Islet precursor cell (in vitro differentiated cells): Measurements from ENCODE around the gene ABCC6.
"Not testable (repeated sequence)": the region's sequence is repeated elsewhere in the genome, so short reads cannot be mapped to it uniquely, and the experiment has no call there.

Source experiments
- DNase-seq: peaks from one replicate; pipeline ENCODE4 v3.0.0-alpha.2; 2018

The ABCC6 gene

DNA sequence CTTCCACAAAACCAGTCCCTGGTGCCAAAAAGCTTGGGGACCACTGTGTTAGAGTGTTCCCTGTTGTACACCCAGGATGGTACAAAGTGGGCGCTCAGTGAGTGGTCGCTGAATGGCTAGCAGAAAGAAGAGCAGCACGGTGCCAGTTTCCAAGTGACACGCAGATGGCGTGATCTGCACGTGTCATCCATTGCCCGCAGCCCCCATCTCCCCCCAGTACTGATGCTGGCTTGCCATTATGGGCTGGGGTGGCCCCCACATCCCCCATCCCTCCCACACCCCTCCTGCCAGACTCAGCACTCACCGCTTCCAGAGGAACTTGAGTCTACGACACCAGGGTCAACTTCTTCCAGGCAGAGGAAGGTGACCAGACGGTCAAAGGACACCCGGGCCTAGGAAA lies 36.5 kb downstream of the ABCC6 start:
- DNase-seq = no peak

DNA sequence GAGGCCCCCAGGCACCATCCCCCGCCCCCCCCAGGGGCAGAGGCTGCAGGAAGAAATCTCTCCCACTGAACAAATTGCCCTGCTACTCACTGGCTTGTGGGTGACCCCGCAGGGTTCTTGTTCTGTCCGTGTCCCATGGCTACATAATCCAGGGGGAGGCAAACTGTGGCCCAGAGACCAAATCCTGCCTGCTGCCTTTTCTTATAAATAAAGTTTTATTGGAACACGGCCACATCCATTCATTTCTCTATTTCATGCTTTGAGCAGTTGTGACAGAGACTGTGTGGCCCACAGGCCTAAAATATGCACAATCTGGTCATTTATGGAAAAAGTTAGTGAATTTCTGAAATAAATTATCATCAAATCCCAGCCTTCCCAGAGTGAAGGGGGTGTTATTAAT lies 38.2 kb downstream of the ABCC6 start:
- no peak for DNase-seq

DNA sequence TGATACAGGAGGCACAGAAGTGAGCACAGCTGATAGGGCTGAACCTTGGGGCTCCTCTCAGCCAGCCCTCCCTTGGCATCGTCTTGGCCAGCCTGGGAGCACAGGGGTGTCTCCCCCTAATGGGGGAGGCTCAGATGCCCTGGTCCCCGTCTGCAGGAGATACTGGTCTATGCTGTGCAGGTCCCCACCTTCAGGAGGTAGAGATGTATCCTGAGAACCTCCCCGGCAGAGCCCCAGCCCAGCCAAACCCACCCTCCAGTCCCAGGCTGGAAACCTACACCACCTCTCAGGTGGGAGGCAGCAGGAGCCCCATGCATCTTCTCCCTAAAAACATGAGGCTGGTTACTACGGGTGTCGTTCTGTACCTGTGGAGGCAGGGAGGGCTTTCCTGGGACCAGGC lies 38.7 kb downstream of the ABCC6 start:
- no peak for DNase-seq

- DNase-seq = no peak
These were observed 39.7 kb downstream of the ABCC6 start for GRCh38 chr16:16183562-16183961.

- DNase-seq = no peak
These were observed 40.4 kb downstream of the ABCC6 start for GRCh38 chr16:16182918-16183317.

DNA sequence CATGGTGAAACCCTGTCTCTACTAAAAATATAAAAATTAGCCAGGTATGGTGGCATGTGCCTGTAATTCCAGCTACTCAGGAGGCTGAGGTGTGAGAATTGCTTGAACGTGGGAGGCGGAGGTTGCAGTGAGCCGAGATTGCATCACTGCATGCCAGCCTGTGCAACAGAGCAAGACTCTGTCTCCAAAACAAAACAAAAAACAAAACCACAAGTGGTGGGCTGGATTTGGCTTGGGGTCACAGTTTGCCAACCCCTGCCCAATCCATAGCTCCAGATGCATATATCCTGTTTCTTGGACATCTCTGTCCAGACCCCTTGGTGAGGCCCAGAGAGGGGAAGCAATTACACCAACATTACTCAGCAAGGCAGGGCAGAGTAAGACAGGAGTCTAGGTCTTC lies 41.5 kb downstream of the ABCC6 start:
- DNase-seq = not testable (repeated sequence)

DNA sequence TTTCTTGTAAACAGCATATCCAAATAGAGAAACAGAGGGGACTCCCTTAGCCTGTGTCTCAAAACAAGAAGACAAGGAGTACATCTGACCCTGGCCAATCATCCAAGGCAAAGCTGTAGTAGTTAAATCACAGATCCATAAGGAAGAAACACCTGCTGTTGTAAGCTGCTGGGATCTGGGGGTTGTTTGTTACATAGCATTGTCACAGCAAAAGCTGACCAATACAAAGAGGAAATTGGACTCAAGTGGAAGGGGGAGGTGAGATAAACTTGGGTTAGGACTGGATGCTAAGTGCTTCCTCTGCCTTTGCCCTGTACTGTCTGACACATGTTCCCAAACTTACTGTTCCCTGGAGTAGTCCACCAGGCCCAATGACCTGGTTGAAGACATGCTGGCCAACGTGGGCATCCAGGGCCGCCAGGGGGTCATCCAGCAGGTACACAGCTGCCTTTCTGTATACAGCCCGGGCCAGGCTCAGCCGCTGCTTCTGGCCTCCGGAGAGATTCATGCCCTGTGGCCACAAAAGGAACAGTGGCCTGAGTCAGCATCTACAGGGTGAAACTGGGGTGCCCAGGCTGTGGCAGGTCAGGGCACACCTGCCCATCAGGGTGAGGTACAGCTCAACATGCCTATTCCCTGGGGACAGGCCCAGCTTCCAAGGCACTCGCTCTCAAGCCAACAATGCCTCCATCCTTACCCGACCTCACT lies 44.7 kb downstream of the ABCC6 start:
- DNase-seq = no peak

DNA sequence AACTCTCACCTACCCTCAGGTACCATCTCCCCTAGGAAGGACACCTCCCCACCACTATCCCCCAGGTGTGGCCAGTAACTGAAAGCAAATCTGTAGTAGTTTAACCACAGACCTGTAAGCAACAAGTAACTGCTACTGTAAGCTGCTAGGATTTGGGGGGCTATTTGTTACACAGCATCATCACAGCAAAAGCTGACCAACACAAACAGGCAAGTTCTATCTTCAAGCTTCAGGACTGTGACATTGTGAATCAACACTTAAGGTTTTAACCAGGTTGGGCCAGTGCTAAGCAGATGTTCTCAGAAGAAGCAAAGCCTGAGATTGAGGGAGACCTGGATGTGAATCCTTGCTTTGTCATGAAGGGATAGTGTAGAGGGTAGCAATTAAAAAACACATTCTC lies 47.0 kb downstream of the ABCC6 start:
- DNase-seq = no peak

DNA sequence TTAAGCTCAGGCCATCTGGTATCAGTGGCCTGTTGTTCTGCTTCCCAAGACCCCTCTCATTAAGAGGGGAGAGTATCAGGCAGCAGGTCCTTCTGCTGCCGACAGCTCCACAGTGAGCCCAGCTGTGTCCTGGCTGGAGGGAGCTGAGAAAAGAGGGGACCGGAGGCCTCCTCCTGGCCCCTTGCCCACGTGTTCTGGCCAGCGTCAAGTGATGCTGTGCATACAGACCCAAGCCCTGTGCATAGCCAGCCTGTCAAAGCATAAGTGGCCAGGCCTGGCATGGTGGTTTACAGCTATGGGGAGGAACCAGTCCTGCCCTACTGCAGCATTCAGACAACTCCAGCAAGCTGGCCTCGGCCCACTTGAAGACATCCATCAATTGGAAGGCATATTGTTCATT lies 48.0 kb downstream of the ABCC6 start:
- DNase-seq = no peak

GRCh38 chr16:16172991-16173390 lies 50.3 kb downstream of the ABCC6 start:
- no peak for DNase-seq

GRCh38 chr16:16171332-16171919 lies 51.9 kb downstream of the ABCC6 start:
- DNase-seq = no peak

GRCh38 chr16:16169615-16170014 lies 53.7 kb downstream of the ABCC6 start:
- no peak for DNase-seq

DNA sequence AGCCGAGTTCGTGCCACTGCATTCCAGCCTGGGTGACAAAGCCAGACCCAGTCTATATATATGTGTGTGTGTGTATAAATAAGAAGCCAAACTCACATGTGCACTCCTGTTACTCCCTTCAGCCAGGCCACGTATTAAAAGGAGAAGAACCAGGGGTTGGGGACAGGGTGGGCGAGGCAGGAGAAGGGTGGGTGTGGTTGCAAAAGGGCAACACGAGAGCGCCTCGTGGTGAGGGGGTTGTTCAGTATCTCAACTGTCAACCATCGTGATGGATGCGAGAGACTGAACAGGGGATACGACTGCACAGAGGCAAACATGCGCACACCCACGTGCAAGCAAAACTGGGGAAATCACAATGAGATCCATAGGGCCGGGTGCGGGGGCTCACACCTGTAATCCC lies 54.9 kb downstream of the ABCC6 start:
- DNase-seq = no peak

- no peak for DNase-seq
These were observed 55.4 kb downstream of the ABCC6 start for GRCh38 chr16:16167927-16168326.

DNA sequence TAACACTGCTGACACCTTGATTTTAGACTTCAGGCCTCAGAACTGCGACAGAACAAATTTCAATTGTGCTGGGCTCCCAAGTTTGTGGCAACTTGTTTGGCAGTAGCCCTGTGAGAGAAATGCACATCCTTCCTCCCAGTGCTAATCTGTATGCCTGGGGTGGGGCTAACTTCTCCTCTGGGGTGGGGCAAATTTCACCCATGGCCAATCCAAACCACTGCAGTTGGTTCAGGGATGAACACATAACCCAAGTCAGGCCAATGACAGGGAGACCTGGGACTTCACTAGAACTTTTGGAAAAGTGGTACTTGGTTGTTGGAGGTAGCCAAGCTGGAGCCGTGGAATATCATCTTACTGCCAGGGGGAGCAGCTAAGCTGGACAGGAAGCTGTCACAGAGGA lies 56.3 kb downstream of the ABCC6 start:
- DNase-seq = no peak

- DNase-seq = no peak
These were observed 57.2 kb downstream of the ABCC6 start for GRCh38 chr16:16166085-16166484.

- no peak for DNase-seq
These were observed 59.1 kb downstream of the ABCC6 start for GRCh38 chr16:16164243-16164642.

- DNase-seq = no peak
These were observed 59.7 kb downstream of the ABCC6 start for GRCh38 chr16:16163571-16163970.

DNA sequence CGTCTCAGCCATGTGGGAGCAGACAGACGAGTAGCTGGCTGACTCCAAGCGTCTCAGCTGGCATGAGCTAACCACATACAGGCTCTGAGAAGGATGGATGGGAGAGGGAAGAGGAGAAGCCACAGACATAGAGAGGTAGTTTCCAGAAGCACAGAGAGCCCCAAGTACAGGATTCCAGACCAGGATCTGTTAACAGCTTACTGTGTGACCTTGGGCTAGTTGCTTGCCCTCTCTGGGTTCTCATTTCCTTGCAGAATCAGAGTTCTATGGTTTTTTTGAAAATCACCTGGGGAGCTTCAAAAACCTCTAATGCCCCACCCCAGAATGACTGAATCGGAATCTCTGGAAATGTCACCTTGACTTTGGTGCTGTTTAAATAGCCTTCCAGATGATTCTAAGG lies 60.2 kb downstream of the ABCC6 start:
- DNase-seq = no peak

DNA sequence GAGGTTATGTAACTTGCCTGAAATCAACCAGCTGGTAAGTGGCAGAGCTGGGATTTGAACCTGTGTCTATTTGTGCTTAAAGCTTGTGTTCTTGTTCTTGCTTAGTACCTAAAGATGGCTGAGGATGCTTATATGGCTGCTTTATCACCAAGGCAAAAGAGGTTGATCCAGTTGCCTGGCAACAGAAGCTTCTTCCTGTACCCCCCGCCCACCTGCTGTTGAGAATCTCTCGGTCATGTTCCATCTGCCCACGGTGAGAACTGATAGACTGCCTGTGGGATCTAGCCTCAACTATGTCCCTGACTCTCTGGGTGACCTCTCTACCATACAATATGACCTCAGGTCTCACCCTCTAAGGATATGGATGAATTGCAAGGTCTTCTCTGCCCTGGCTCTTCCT lies 60.7 kb downstream of the ABCC6 start:
- DNase-seq = no peak

DNA sequence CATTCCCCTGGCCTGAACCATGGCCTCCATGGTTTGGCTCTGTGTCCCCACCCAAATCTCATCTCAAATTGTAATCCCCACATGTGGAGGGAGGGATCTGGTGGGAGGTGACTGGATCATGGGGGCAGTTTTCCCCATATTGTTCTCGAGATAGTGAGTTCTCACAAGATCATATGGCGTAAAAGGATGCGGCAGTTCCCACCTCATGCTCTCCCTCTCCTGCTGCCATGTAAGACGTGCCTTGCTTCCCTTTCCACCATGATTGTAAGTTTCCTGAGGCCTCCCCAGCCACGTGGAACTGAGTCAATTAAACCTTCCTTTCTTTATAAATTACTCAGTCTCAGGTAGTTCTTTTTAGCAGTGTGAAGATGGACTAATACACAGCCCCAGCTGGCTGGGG lies 61.5 kb downstream of the ABCC6 start:
- DNase-seq = not testable (repeated sequence)

GRCh38 chr16:16161319-16161718 lies 62.0 kb downstream of the ABCC6 start:
- DNase-seq = no peak

DNA sequence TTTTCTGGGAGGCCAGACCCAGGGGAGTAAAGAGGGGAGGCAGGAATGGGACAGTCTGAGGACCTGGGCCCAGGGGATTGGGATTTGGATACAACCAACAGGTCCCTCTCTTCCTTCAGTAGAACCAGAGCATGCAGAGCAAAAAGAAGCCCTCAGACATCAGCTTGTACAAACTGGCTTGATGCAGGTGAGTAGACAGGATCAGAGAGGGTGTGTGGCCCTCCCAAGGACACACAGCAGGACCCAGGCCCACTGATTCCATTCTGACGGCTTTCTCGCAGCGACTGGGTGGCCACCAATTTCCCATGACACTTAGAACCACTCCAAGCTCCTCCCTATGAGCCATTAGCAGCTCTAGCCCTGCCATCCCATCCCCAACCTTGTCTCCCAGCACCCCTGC lies 63.6 kb downstream of the ABCC6 start:
- no peak for DNase-seq

DNA sequence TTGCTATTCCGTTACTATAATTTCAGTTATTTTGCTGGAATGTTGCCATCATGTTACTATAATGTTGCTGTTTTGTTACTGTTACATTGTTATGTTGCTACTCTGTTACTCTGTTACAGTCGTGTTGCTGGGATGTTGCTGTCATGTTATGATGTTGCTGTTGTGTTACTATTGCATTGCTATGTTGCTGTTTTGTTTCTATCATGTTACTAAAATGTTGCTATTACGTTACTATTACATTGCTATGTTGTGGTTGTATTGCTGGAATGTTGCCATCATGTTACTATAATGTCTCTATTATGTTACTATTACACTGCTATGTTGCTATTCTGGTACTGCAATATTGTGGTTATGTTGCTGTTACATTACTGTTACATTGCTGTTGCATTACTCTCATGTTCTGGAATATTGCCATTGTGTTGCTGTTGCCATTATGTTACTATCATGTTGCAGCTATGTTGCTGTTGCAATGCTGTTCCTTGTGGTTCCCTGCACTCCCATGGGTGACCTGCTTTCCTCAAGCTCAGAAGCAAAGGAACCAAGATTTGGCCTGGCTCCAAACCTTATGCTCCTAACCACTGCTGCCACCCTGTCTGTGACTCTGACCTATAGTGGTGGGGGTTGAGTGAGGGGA lies 64.4 kb downstream of the ABCC6 start:
- DNase-seq = no peak
